Measurements from ENCODE around the gene SPN. TPM values are rescaled to one million over a fixed set of nuclear protein-coding genes. Genes with fewer than 3 reads are reported as not detected.

SPN gene
- polyA plus RNA-seq, 1 of the 3 experiments (the other 2 are of a cell fraction) = 0.10 TPM

GRCh38 chr16:29699324-29700219 is 36.5 kb downstream of the SPN start (continued):
- TF ChIP-seq REST (IDR thresholded peaks at IDR 0.05; ENCODE audit: low read depth, low read length) = no peak

DNA sequence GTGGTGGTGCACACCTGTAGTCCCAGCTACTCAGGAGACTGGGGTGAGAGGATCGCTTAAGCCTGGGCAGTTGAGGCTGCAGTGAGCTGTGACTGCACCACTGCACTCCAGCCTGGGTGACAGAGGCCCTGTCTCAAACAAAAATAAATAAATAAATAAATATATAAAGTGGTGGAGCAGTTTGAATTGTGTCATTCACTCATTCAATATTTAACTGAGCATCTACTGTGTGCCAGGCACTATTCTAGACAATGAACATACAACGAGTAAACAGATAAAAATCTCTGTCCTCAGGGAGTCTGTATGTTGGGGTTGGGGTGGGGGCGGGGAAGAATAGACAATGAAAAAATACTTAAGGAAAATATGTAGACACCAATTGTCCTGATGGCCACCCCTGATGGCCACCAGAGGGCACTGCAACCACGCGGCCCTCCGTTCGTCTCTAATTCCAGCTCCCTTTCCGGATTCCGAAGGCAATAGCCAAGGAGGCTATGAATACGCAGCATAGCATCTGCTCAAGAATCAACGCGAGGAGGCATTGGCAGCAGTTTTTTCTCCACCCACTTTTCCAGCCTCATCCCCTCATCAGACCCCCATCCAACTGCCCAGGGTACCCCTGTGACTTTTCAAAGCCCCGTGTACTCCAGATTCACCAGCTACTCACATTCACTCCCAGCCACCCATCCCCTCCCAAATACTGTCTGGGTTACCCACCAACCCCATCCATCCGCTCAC is 37.4 kb downstream of the SPN start:
- DNase-seq = peak; percentile 88
- H2AFZ ChIP-seq (ENCODE audit: low read depth) = no peak overlapping the region
- H3F3A ChIP-seq (replicated peaks; ENCODE audit: insufficient read depth) = no peaks in the 10 kb centered on the region
- no peaks in the 10 kb centered on the region for H4K20me1 ChIP-seq (ENCODE audit: insufficient read depth)
- H3K36me3 ChIP-seq (replicated peaks in 1 of 2; ENCODE audit: control insufficient read depth in 1 of 2, insufficient read depth in 2 of 2, low read length in 1 of 2) = no peaks in the 10 kb centered on the region
- POLR2A ChIA-PET = interaction anchor here (1.2 to 1.3 kb wide), 2 partner anchors 21 kb away, joined by 4 read pairs; partner anchors contain the start of gene QPRT
- CTCF ChIA-PET = interaction anchor here (0.6 to 4.6 kb wide), 29 partner anchors 9 to 349 kb away, joined by 3 to 33 read pairs (median 5); partner anchors contain the start of genes KIF22, PRRT2, QPRT and TLCD3B
- H3K9me2 ChIP-seq = no peaks in the 10 kb centered on the region
- no peaks in the 10 kb centered on the region for H3K27me3 ChIP-seq (ENCODE audit: insufficient read depth)
- H3K27ac ChIP-seq (ENCODE audit: low read depth in 2 of 2, low read length in 1 of 2) = no peak overlapping the region
- H3K9ac ChIP-seq = no peak overlapping the region
- no peaks in the 10 kb centered on the region for H3K9me3 ChIP-seq
- H3K4me3 ChIP-seq (ENCODE audit: low read depth in 2 of 2, low read length in 1 of 2) = no peak overlapping the region; a peak in 1 of 4 replicates
- H3K79me2 ChIP-seq (ENCODE audit: insufficient read depth) = no peaks in the 10 kb centered on the region
- no peaks in the 10 kb centered on the region; a peak in 1 of 4 replicates for H3K4me1 ChIP-seq (ENCODE audit: control insufficient read depth in 1 of 2, insufficient read depth in 2 of 2, low read depth in 1 of 2, low read length in 1 of 2)
- 18% methylated on average over 14 of the region's 14 CpGs for WGBS (ENCODE audit: low lambda C conversion rate)
- H3K4me2 ChIP-seq = no peak overlapping the region
- TF ChIP-seq TAF1 (IDR thresholded peaks at IDR 0.05; ENCODE audit: borderline replicate concordance, low read depth, low read length) (no peak), POLR2AphosphoS5 (IDR thresholded peaks at IDR 0.05; ENCODE audit: low read depth, low read length) (no peak), ELF1 (IDR thresholded peaks at IDR 0.05) (peak; percentile 69), NFIC (IDR thresholded peaks at IDR 0.05; ENCODE audit: borderline replicate concordance) (no peak), SIN3A (IDR thresholded peaks at IDR 0.05; ENCODE audit: borderline replicate concordance, low read depth, low read length) (peak; percentile 29; the same call in 1 of the 2 replicates), REST (IDR thresholded peaks at IDR 0.05; ENCODE audit: low read depth, low read length) (peak; percentile 39; the same call in 1 of the 2 replicates), NRF1 (IDR thresholded peaks at IDR 0.05; ENCODE audit: low read depth, low read length) (no peak), TEAD4 (IDR thresholded peaks at IDR 0.05; ENCODE audit: borderline replicate concordance, insufficient read depth) (no peak), FOXJ3 (CRISPR knock-in tag; IDR thresholded peaks at IDR 0.05) (no peak), CHD2 (IDR thresholded peaks at IDR 0.05; ENCODE audit: low read length, partially characterized antibody) (peak; percentile 70), YY1 (IDR thresholded peaks at IDR 0.05; ENCODE audit: low read depth) (no peak)
- TF ChIP-seq, protein P1, sequence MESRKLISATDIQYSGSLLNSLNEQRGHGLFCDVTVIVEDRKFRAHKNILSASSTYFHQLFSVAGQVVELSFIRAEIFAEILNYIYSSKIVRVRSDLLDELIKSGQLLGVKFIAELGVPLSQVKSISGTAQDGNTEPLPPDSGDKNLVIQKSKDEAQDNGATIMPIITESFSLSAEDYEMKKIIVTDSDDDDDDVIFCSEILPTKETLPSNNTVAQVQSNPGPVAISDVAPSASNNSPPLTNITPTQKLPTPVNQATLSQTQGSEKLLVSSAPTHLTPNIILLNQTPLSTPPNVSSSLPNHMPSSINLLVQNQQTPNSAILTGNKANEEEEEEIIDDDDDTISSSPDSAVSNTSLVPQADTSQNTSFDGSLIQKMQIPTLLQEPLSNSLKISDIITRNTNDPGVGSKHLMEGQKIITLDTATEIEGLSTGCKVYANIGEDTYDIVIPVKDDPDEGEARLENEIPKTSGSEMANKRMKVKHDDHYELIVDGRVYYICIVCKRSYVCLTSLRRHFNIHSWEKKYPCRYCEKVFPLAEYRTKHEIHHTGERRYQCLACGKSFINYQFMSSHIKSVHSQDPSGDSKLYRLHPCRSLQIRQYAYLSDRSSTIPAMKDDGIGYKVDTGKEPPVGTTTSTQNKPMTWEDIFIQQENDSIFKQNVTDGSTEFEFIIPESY (IDR thresholded peaks at IDR 0.05; ENCODE audit: borderline replicate concordance, low read depth) = no peak
- TF ChIP-seq, protein P2, sequence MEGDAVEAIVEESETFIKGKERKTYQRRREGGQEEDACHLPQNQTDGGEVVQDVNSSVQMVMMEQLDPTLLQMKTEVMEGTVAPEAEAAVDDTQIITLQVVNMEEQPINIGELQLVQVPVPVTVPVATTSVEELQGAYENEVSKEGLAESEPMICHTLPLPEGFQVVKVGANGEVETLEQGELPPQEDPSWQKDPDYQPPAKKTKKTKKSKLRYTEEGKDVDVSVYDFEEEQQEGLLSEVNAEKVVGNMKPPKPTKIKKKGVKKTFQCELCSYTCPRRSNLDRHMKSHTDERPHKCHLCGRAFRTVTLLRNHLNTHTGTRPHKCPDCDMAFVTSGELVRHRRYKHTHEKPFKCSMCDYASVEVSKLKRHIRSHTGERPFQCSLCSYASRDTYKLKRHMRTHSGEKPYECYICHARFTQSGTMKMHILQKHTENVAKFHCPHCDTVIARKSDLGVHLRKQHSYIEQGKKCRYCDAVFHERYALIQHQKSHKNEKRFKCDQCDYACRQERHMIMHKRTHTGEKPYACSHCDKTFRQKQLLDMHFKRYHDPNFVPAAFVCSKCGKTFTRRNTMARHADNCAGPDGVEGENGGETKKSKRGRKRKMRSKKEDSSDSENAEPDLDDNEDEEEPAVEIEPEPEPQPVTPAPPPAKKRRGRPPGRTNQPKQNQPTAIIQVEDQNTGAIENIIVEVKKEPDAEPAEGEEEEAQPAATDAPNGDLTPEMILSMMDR (IDR thresholded peaks at IDR 0.05) = peak; percentile 78
- TF ChIP-seq, protein P3, sequence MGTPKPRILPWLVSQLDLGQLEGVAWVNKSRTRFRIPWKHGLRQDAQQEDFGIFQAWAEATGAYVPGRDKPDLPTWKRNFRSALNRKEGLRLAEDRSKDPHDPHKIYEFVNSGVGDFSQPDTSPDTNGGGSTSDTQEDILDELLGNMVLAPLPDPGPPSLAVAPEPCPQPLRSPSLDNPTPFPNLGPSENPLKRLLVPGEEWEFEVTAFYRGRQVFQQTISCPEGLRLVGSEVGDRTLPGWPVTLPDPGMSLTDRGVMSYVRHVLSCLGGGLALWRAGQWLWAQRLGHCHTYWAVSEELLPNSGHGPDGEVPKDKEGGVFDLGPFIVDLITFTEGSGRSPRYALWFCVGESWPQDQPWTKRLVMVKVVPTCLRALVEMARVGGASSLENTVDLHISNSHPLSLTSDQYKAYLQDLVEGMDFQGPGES (IDR thresholded peaks at IDR 0.05; ENCODE audit: low read depth, low read length) = no peak

Data from SK-N-SH (cell line).